ENCODE data around the gene OR6Q1. TPM values are rescaled to one million over a fixed set of nuclear protein-coding genes. Genes with fewer than 3 reads are reported as not detected.

OR6Q1 gene
- total and polyA plus RNA-seq, 7 donors, result not detected

GRCh38 chr11:58000699-58001098 is 30.1 kb upstream of the OR6Q1 start:
- H3K36me3 ChIP-seq (ENCODE audit: insufficient read depth in 1 of 2, low read depth in 1 of 2), result no peaks in the 10 kb centered on the region
- intact Hi-C loops (cut with DNase I), result no loop called here

GRCh38 chr11:58003036-58003435 is 27.7 kb upstream of the OR6Q1 start:
- no peak for TF ChIP-seq CTCF (IDR thresholded peaks at IDR 0.05)
- Histone ChIP-seq H3K36me3 (ENCODE audit: insufficient read depth in 1 of 2, low read depth in 1 of 2) (no peaks in the 10 kb centered on the region), H3K27ac (peak overlapping the region; percentile 32), H3K27me3 (ENCODE audit: insufficient read depth in 3 of 3, low read length in 2 of 3) (no peaks in the 10 kb centered on the region), H3K4me3 (no peak overlapping the region), H3K9me3 (no peaks in the 10 kb centered on the region), H3K4me1 (no peaks in the 10 kb centered on the region)
- DNase-seq (no peak), ATAC-seq (no peak)
- intact Hi-C loops (cut with DNase I), result no loop called here
- WGBS, 3 donors, result 52 to 62% (median 60%) methylated on average over 2 of the region's 2 CpGs

More at GRCh38 chr11:58000699-58001098, 30.1 kb upstream of the OR6Q1 start:
- no peak overlapping the region for H3K4me3 ChIP-seq
- H3K27me3 ChIP-seq (ENCODE audit: insufficient read depth in 3 of 3, low read length in 2 of 3), result no peaks in the 10 kb centered on the region
- H3K27ac ChIP-seq, result no peak overlapping the region
- H3K4me1 ChIP-seq, result no peaks in the 10 kb centered on the region
- ATAC-seq (no peak), DNase-seq (no peak)
- no peaks in the 10 kb centered on the region for H3K9me3 ChIP-seq
- TF ChIP-seq CTCF (IDR thresholded peaks at IDR 0.05), result no peak
- WGBS, 3 donors, result 57 to 71% (median 59%) methylated on average over 5 of the region's 5 CpGs

- Histone ChIP-seq H3K27ac (peak overlapping the region; percentile 32), H3K4me3 (no peak overlapping the region), H3K9me3 (no peaks in the 10 kb centered on the region), H3K36me3 (ENCODE audit: insufficient read depth in 1 of 2, low read depth in 1 of 2) (no peaks in the 10 kb centered on the region), H3K4me1 (no peaks in the 10 kb centered on the region), H3K27me3 (ENCODE audit: insufficient read depth in 3 of 3, low read length in 2 of 3) (no peaks in the 10 kb centered on the region)
- ATAC-seq (no peak), DNase-seq (no peak)
- intact Hi-C loops (cut with DNase I), result no loop called here
- TF ChIP-seq CTCF (IDR thresholded peaks at IDR 0.05), result no peak
Measured at GRCh38 chr11:58003591-58003990, 27.2 kb upstream of the OR6Q1 start.

- Histone ChIP-seq H3K27ac (peak overlapping the region; percentile 60), H3K4me1 (no peaks in the 10 kb centered on the region), H3K9me3 (no peaks in the 10 kb centered on the region), H3K27me3 (ENCODE audit: insufficient read depth in 3 of 3, low read length in 2 of 3) (no peaks in the 10 kb centered on the region), H3K4me3 (no peak overlapping the region), H3K36me3 (ENCODE audit: insufficient read depth in 1 of 2, low read depth in 1 of 2) (no peaks in the 10 kb centered on the region)
- WGBS, 3 donors, result 57 to 62% (median 62%) methylated on average over 6 of the region's 6 CpGs
- no peak for TF ChIP-seq CTCF (IDR thresholded peaks at IDR 0.05)
- DNase-seq (no peak), ATAC-seq (peak in 2 of 4 donors; percentile 37 to 41)
- intact Hi-C loops (cut with DNase I), result no loop called here
Measured at GRCh38 chr11:58004664-58005063, 26.1 kb upstream of the OR6Q1 start.

GRCh38 chr11:58006940-58007339 is 23.8 kb upstream of the OR6Q1 start:
- WGBS, 3 donors, result 65 to 71% (median 67%) methylated on average over 2 of the region's 2 CpGs
- H3K27ac ChIP-seq, result no peak overlapping the region
- no peaks in the 10 kb centered on the region for H3K4me1 ChIP-seq
- no peak for TF ChIP-seq CTCF (IDR thresholded peaks at IDR 0.05)
- no peaks in the 10 kb centered on the region for H3K9me3 ChIP-seq
- H3K4me3 ChIP-seq, result no peak overlapping the region
- intact Hi-C loops (cut with DNase I), result no loop called here
- H3K36me3 ChIP-seq (ENCODE audit: insufficient read depth in 1 of 2, low read depth in 1 of 2), result no peaks in the 10 kb centered on the region
- H3K27me3 ChIP-seq (ENCODE audit: insufficient read depth in 3 of 3, low read length in 2 of 3), result no peaks in the 10 kb centered on the region
- no peak for ATAC-seq
- DNase-seq, result no peak

All from psoas muscle (tissue), 8 donors.